Body of pancreas (tissue), 4 donors: ENCODE results near the gene PTPN21. TPM values are rescaled to one million over a fixed set of nuclear protein-coding genes. Genes with fewer than 3 reads are reported as not detected.

Experiments
- ATAC-seq: fragments of 150-250 bp; one replicate; pipeline ENCODE4 v1.9.1; 2016
- DNase-seq, 4 donors: peaks; one replicate each; pipeline ENCODE4 v3.0.0-alpha.2; 2019
- H3K27ac ChIP-seq, 4 donors: fragments of 200-600 bp; sonication (generic); 1 replicate in 3 of 4; 2 replicates in 1 of 4; pipeline versions ENCODE4 v1.5.1 to v1.6.1; 2016 to 2019; ENCODE audit warnings: mild to moderate bottlenecking in 1 of 4, mixed read lengths in 1 of 4, moderate library complexity in 1 of 4
- H3K27me3 ChIP-seq, 2 donors: fragments of 200-600 bp; sonication (generic); one replicate each; pipeline ENCODE4 v1.6.0; 2016; ENCODE audit warnings: mild to moderate bottlenecking in 1 of 2
- H3K36me3 ChIP-seq, 2 donors: fragments of 200-600 bp; sonication (generic); replicated peaks in 1 of 2; 2 replicates each; pipeline ENCODE4 v1.5.1; 2016; ENCODE audit warnings: low read depth in 2 of 2; ENCODE audit not compliant: insufficient read depth in 1 of 2
- H3K4me1 ChIP-seq: fragments of 200-600 bp; sonication (generic); one replicate; pipeline ENCODE4 v1.6.0; 2016
- H3K4me3 ChIP-seq, 2 donors: fragments of 200-600 bp; sonication (generic); 1 replicate in 1 of 2; 2 replicates in 1 of 2; pipeline ENCODE4 v1.5.1; 2016 to 2019
- H3K9me3 ChIP-seq, 3 donors: fragments of 200-600 bp; sonication (generic); 1 replicate in 2 of 3; 2 replicates in 1 of 3; pipeline ENCODE4 v1.5.1; 2016
- CTCF ChIP-seq, 7 experiments: fragments of 450-650 bp in 4 of 7; fragments of 200-600 bp in 3 of 7; sonication (generic) in 3 of 7; IDR thresholded peaks; one replicate each; pipeline ENCODE4 v1.5.1; 2016 to 2019; ENCODE audit warnings: antibody characterized with exemption in 7 of 7
- POLR2A ChIP-seq, 3 donors: fragments of 450-650 bp; IDR thresholded peaks; one replicate each; pipeline ENCODE4 v1.6.1; 2016; ENCODE audit warnings: antibody characterized with exemption in 3 of 3, mild to moderate bottlenecking in 2 of 3
- WGBS, 2 donors: methylation state at CpG; one replicate each; pipeline ENCODE4 v1.1.5; 2017; 5-methylcytosine and 5-hydroxymethylcytosine counted together
- intact Hi-C: fragments of 100-400 bp; cut with DNase I; formaldehyde crosslinking; loops from one replicate; pipeline ENCODE4 v1.15.1; 2023
- total RNA-seq, 2 donors: library from RNA; depleted of rRNA; stranded (reverse); fragments of >200 nt; gene quantifications; one replicate each; pipeline ENCODE4 v1.1.0, GENCODE V29; 2016

PTPN21 gene
- total RNA-seq, 2 donors from 2014 or later: 10.5 to 10.9 TPM

GRCh38 chr14:88463318-88463717 lies 91.5 kb downstream of the PTPN21 start:
- no peak overlapping the region for H3K27ac ChIP-seq
- DNase-seq: no peak
- no peak for ATAC-seq
- H3K4me1 ChIP-seq: no peaks in the 10 kb centered on the region
- peaks cover 0 to 2% of the 10 kb centered on the region in 2 donors for H3K36me3 ChIP-seq
- H3K27me3 ChIP-seq: no peaks in the 10 kb centered on the region
- peaks cover 0 to 8% (median 0%) of the 10 kb centered on the region in 3 donors for H3K9me3 ChIP-seq
- WGBS, 2 donors: 82 to 85% methylated on average over 4 of the region's 4 CpGs
- H3K4me3 ChIP-seq: no peak overlapping the region
- intact Hi-C loops: no loop called here
- peak in 4 of 7 experiments; percentile 7 to 29 (median 21) for TF ChIP-seq CTCF (IDR thresholded peaks at IDR 0.05)
- TF ChIP-seq POLR2A (IDR thresholded peaks at IDR 0.05): no peak

- H3K27me3 ChIP-seq: no peaks in the 10 kb centered on the region
Measured at GRCh38 chr14:88454886-88455285, 99.9 kb downstream of the PTPN21 start.

GRCh38 chr14:88452231-88452630 lies 102.6 kb downstream of the PTPN21 start:
- H3K27me3 ChIP-seq: no peaks in the 10 kb centered on the region
- 94 to 95% methylated on average over 4 of the region's 4 CpGs for WGBS, 2 donors
- no peaks in the 10 kb centered on the region for H3K4me1 ChIP-seq
- H3K27ac ChIP-seq: no peak overlapping the region
- intact Hi-C loops: no loop called here
- ATAC-seq (no peak), DNase-seq (peak in 1 of 4 donors; percentile 13)
- H3K4me3 ChIP-seq: no peak overlapping the region
- H3K9me3 ChIP-seq: no peaks in the 10 kb centered on the region
- TF ChIP-seq POLR2A (IDR thresholded peaks at IDR 0.05): no peak
- TF ChIP-seq CTCF (IDR thresholded peaks at IDR 0.05): no peak
- no peaks in the 10 kb centered on the region for H3K36me3 ChIP-seq

More at GRCh38 chr14:88454886-88455285, 99.9 kb downstream of the PTPN21 start:
- WGBS, 2 donors: 78 to 87% methylated on average over 2 of the region's 2 CpGs
- H3K36me3 ChIP-seq: no peaks in the 10 kb centered on the region
- no peaks in the 10 kb centered on the region for H3K9me3 ChIP-seq
- no peak overlapping the region for H3K27ac ChIP-seq
- no peak for ATAC-seq
- no peak for TF ChIP-seq CTCF (IDR thresholded peaks at IDR 0.05)
- no peak for TF ChIP-seq POLR2A (IDR thresholded peaks at IDR 0.05)
- H3K4me3 ChIP-seq: no peak overlapping the region
- no peak for DNase-seq
- no peaks in the 10 kb centered on the region for H3K4me1 ChIP-seq
- intact Hi-C loops: no loop called here

GRCh38 chr14:88439088-88439487 lies 115.7 kb downstream of the PTPN21 start:
- Histone ChIP-seq H3K9me3 (no peaks in the 10 kb centered on the region), H3K27ac (peak overlapping the region in 2 of 4 donors; percentile 6 to 8), H3K4me1 (peaks cover 9% of the 10 kb centered on the region), H3K27me3 (no peaks in the 10 kb centered on the region), H3K4me3 (no peak overlapping the region), H3K36me3 (peaks cover 0 to 2% of the 10 kb centered on the region in 2 donors)
- TF ChIP-seq CTCF (IDR thresholded peaks at IDR 0.05): no peak
- WGBS, 2 donors: 69 to 71% methylated on average over 2 of the region's 2 CpGs
- intact Hi-C loops: no loop called here
- ATAC-seq (no peak), DNase-seq (peak in 1 of 4 donors; percentile 40)

- Histone ChIP-seq H3K9me3 (no peaks in the 10 kb centered on the region), H3K4me3 (no peak overlapping the region), H3K36me3 (peaks cover 0 to 2% of the 10 kb centered on the region in 2 donors), H3K27ac (no peak overlapping the region), H3K4me1 (peaks cover 9% of the 10 kb centered on the region), H3K27me3 (no peaks in the 10 kb centered on the region)
- WGBS, 2 donors: 90 to 96% methylated on average over 5 of the region's 5 CpGs
- TF ChIP-seq CTCF (IDR thresholded peaks at IDR 0.05): peak in 2 of 7 experiments; percentile 2 to 4
- TF ChIP-seq POLR2A (IDR thresholded peaks at IDR 0.05): no peak
- intact Hi-C loops: no loop called here
- ATAC-seq: no peak
- no peak for DNase-seq
Measured at GRCh38 chr14:88437658-88438057, 117.1 kb downstream of the PTPN21 start.
